Measurements from ENCODE around the gene KIF4A. TPM values are rescaled to one million over a fixed set of nuclear protein-coding genes. Genes with fewer than 3 reads are reported as not detected.

KIF4A gene
- total RNA-seq, 2 experiments from 2014 or later, result 19.5 to 22.3 TPM

- intact Hi-C loops (cut with micrococcal nuclease), result no loop called here
- no peaks in the 10 kb centered on the region for H3K27me3 Mint-ChIP-seq
- DNase-seq (no peak), ATAC-seq (no peak)
- H3K36me3 Mint-ChIP-seq (ENCODE audit: low read depth), result no peaks in the 10 kb centered on the region
- H3K27ac Mint-ChIP-seq, result no peak overlapping the region
- H3K4me1 Mint-ChIP-seq (ENCODE audit: low read depth), result no peaks in the 10 kb centered on the region
- no peak overlapping the region for H3K4me3 Mint-ChIP-seq
- no peak for TF ChIP-seq CTCF (IDR thresholded peaks at IDR 0.05)
- no peaks in the 10 kb centered on the region for H3K9me3 Mint-ChIP-seq
- ChIA-PET CTCF (no interaction called here), POLR2A (no interaction called here)
These were observed 42.7 kb upstream of the KIF4A start for GRCh38 chrX:70247252-70247651.

- TF ChIP-seq CTCF (IDR thresholded peaks at IDR 0.05), result no peak
- ChIA-PET POLR2A (no interaction called here), CTCF (no interaction called here)
- Mint-ChIP-seq H3K4me3 (no peak overlapping the region), H3K4me1 (ENCODE audit: low read depth) (peaks cover 22% of the 10 kb centered on the region), H3K27ac (no peak overlapping the region), H3K9me3 (no peaks in the 10 kb centered on the region), H3K27me3 (no peaks in the 10 kb centered on the region), H3K36me3 (ENCODE audit: low read depth) (no peaks in the 10 kb centered on the region)
- DNase-seq (no peak), ATAC-seq (no peak)
- intact Hi-C loops (cut with micrococcal nuclease), result no loop called here
These were observed 37.4 kb upstream of the KIF4A start for GRCh38 chrX:70252491-70252890.

- ATAC-seq, result peak; percentile 80
- TF ChIP-seq CTCF (IDR thresholded peaks at IDR 0.05), result no peak
- no peak for DNase-seq
- H3K9me3 Mint-ChIP-seq, result no peaks in the 10 kb centered on the region
- ChIA-PET POLR2A (no interaction called here), CTCF (interaction anchor here (1.4 kb wide), 1 partner anchor 9 kb away, joined by 5 read pairs; no protein-coding TSS in a partner anchor)
- peaks cover 22% of the 10 kb centered on the region for H3K4me1 Mint-ChIP-seq (ENCODE audit: low read depth)
- H3K27ac Mint-ChIP-seq, result peak overlapping the region; percentile 86
- no peaks in the 10 kb centered on the region for H3K36me3 Mint-ChIP-seq (ENCODE audit: low read depth)
- intact Hi-C loops (cut with micrococcal nuclease), result no loop called here
- no peaks in the 10 kb centered on the region for H3K27me3 Mint-ChIP-seq
- no peak overlapping the region for H3K4me3 Mint-ChIP-seq
These were observed 36.4 kb upstream of the KIF4A start for GRCh38 chrX:70253377-70254062.

- H3K36me3 Mint-ChIP-seq (ENCODE audit: low read depth), result no peaks in the 10 kb centered on the region
- peaks cover 22% of the 10 kb centered on the region for H3K4me1 Mint-ChIP-seq (ENCODE audit: low read depth)
- peak; percentile 42 for ATAC-seq
- TF ChIP-seq CTCF (IDR thresholded peaks at IDR 0.05), result no peak
- no peaks in the 10 kb centered on the region for H3K27me3 Mint-ChIP-seq
- intact Hi-C loops (cut with micrococcal nuclease), result no loop called here
- H3K27ac Mint-ChIP-seq, result peak overlapping the region; percentile 86
- POLR2A ChIA-PET, result no interaction called here
- H3K9me3 Mint-ChIP-seq, result no peaks in the 10 kb centered on the region
- CTCF ChIA-PET, result interaction anchor here (1.4 kb wide), 1 partner anchor 9 kb away, joined by 5 read pairs; no protein-coding TSS in a partner anchor
- no peak overlapping the region for H3K4me3 Mint-ChIP-seq
- no peak for DNase-seq
These were observed 35.9 kb upstream of the KIF4A start for GRCh38 chrX:70254063-70254400.

- no peak for TF ChIP-seq CTCF (IDR thresholded peaks at IDR 0.05)
- ChIA-PET CTCF (no interaction called here), POLR2A (no interaction called here)
- no peaks in the 10 kb centered on the region for H3K36me3 Mint-ChIP-seq (ENCODE audit: low read depth)
- DNase-seq, result no peak
- H3K27me3 Mint-ChIP-seq, result no peaks in the 10 kb centered on the region
- intact Hi-C loops (cut with micrococcal nuclease), result no loop called here
- no peaks in the 10 kb centered on the region for H3K9me3 Mint-ChIP-seq
- ATAC-seq, result no peak
- peak overlapping the region; percentile 18 for H3K27ac Mint-ChIP-seq
- peaks cover 22% of the 10 kb centered on the region for H3K4me1 Mint-ChIP-seq (ENCODE audit: low read depth)
- no peak overlapping the region for H3K4me3 Mint-ChIP-seq
These were observed 35.0 kb upstream of the KIF4A start for GRCh38 chrX:70254909-70255308.

Data from activated CD8-positive, alpha-beta T cell treated with anti-CD3 and anti-CD28 coated beads for 36 hours (primary cell).